IMR-90 (cell line): ENCODE results near the gene PODNL1.

ENCODE experiments used
- BHLHE40 ChIP-seq: fragments of 150-350 bp; IDR thresholded peaks from 2 replicates; pipeline ENCODE4 v1.6.1; 2016; ENCODE audit warnings: mild to moderate bottlenecking, low read depth, low read length
- CEBPB ChIP-seq: IDR thresholded peaks from 2 replicates; pipeline ENCODE4 v1.6.1; 2012; ENCODE audit warnings: low read depth, low read length, improper control_type of control experiment
- CHD1 ChIP-seq: IDR thresholded peaks from 2 replicates; pipeline ENCODE4 v1.6.1; 2012; ENCODE audit warnings: low read depth, low read length, improper control_type of control experiment
- FOS ChIP-seq: fragments of 150-350 bp; IDR thresholded peaks from 2 replicates; pipeline ENCODE4 v1.6.1; 2016; ENCODE audit warnings: low read depth, low read length
- MAFK ChIP-seq: IDR thresholded peaks from 2 replicates; pipeline ENCODE4 v1.6.1; 2012; ENCODE audit warnings: low read depth, low read length, improper control_type of control experiment
- MXI1 ChIP-seq: IDR thresholded peaks from 2 replicates; pipeline ENCODE4 v1.6.1; 2012; ENCODE audit warnings: low read depth, mild to moderate bottlenecking, low read length, moderate library complexity, borderline replicate concordance
- POLR2A ChIP-seq: IDR thresholded peaks from 2 replicates; pipeline ENCODE4 v1.6.1; 2012; ENCODE audit warnings: mild to moderate bottlenecking, low read depth, low read length
- RAD21 ChIP-seq: IDR thresholded peaks from 2 replicates; pipeline ENCODE4 v1.6.1; 2012; ENCODE audit warnings: low read length, improper control_type of control experiment
- RFX5 ChIP-seq: IDR thresholded peaks from 2 replicates; pipeline ENCODE4 v1.8.0; 2012; ENCODE audit warnings: low read depth, mild to moderate bottlenecking, low read length, moderate library complexity
- SMC3 ChIP-seq: fragments of 150-350 bp; IDR thresholded peaks from 2 replicates; pipeline ENCODE4 v1.6.1; 2016; ENCODE audit warnings: low read depth, mild to moderate bottlenecking, antibody characterized with exemption, low read length, moderate library complexity
- TF ChIP-seq, protein P1 (sequence below): conservative IDR thresholded peaks from 2 replicates; pipeline ENCODE4 v1.5.1; 2012; ENCODE audit warnings: mild to moderate bottlenecking, low read depth, low read length, improper control_type of control experiment
- TF ChIP-seq, protein P2 (sequence below): fragments of 150-350 bp; IDR thresholded peaks from 2 replicates; pipeline ENCODE4 v1.6.1; 2017; ENCODE audit warnings: mild to moderate bottlenecking, antibody characterized with exemption, low read length, low read depth

DNA sequence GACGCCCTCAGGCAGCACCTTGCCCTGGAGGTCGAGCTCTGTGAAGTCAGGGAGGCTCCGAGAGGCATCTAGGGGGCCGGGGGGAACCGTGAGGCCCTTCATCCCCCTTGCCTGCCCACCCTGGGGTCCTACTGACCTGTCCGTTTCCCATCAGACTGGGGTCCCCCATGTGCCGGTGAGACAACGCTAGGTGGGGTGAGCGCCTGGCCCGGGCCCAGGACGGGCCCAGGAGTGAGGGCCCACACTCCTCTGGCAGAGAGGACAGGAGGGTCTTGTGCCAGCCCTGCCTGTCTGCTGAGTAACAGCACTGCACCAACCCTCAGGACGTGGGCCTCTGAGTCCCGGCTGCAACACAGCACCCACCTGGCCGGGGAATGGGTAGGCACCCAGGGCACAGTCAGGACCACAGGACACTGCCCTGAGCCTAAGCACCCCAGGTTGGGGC lies 28.5 kb upstream of the PODNL1 start:
- TF ChIP-seq, protein P1, sequence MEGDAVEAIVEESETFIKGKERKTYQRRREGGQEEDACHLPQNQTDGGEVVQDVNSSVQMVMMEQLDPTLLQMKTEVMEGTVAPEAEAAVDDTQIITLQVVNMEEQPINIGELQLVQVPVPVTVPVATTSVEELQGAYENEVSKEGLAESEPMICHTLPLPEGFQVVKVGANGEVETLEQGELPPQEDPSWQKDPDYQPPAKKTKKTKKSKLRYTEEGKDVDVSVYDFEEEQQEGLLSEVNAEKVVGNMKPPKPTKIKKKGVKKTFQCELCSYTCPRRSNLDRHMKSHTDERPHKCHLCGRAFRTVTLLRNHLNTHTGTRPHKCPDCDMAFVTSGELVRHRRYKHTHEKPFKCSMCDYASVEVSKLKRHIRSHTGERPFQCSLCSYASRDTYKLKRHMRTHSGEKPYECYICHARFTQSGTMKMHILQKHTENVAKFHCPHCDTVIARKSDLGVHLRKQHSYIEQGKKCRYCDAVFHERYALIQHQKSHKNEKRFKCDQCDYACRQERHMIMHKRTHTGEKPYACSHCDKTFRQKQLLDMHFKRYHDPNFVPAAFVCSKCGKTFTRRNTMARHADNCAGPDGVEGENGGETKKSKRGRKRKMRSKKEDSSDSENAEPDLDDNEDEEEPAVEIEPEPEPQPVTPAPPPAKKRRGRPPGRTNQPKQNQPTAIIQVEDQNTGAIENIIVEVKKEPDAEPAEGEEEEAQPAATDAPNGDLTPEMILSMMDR = no peak
- TF ChIP-seq BHLHE40 (no peak), FOS (no peak), POLR2A (no peak), MXI1 (no peak), MAFK (no peak), RAD21 (no peak), RFX5 (no peak), CEBPB (no peak), CHD1 (no peak), SMC3 (no peak)
- TF ChIP-seq, protein P2, sequence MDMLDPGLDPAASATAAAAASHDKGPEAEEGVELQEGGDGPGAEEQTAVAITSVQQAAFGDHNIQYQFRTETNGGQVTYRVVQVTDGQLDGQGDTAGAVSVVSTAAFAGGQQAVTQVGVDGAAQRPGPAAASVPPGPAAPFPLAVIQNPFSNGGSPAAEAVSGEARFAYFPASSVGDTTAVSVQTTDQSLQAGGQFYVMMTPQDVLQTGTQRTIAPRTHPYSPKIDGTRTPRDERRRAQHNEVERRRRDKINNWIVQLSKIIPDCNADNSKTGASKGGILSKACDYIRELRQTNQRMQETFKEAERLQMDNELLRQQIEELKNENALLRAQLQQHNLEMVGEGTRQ = no peak
